A673 (cell line): Measurements from ENCODE around the gene PTPN22.

Experiments used
- EZH2 ChIP-seq: fragments of 200-600 bp; sonication (generic); IDR thresholded peaks from 2 replicates; pipeline ENCODE4 v1.6.1; 2017; ENCODE audit warnings: borderline replicate concordance, low read depth, mild to moderate bottlenecking, mixed read lengths, antibody characterized with exemption, low read length; ENCODE audit not compliant: poor library complexity, severe bottlenecking
- TF ChIP-seq, protein P1 (sequence below): fragments of 300-800, 200-600 bp; sonication (generic); conservative IDR thresholded peaks from 2 replicates; pipeline ENCODE4 v1.5.1; 2017; ENCODE audit warnings: low read depth, mild to moderate bottlenecking, antibody characterized with exemption, low read length, moderate library complexity, mixed read lengths

DNA sequence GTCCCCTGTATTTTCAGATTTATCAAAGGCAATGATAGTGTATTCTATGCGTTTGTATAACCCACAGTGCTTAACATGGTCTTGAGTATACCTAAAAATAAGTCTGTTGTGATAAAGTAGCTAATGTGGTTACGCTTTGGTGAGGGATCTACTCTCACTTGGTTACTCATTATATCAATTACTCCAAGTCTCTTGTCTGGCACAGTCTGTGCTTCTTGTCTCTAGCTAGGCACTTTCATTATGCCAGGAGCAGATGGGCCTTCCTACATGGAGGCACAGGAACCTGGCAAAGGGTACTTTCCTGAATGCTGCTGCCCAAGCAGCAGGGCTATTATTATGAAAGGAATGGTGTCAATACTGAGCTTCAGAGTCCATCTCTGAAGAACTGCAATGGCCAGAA, 4.2 kb upstream of the PTPN22 start:
- TF ChIP-seq EZH2, result no peak
- TF ChIP-seq, protein P1, sequence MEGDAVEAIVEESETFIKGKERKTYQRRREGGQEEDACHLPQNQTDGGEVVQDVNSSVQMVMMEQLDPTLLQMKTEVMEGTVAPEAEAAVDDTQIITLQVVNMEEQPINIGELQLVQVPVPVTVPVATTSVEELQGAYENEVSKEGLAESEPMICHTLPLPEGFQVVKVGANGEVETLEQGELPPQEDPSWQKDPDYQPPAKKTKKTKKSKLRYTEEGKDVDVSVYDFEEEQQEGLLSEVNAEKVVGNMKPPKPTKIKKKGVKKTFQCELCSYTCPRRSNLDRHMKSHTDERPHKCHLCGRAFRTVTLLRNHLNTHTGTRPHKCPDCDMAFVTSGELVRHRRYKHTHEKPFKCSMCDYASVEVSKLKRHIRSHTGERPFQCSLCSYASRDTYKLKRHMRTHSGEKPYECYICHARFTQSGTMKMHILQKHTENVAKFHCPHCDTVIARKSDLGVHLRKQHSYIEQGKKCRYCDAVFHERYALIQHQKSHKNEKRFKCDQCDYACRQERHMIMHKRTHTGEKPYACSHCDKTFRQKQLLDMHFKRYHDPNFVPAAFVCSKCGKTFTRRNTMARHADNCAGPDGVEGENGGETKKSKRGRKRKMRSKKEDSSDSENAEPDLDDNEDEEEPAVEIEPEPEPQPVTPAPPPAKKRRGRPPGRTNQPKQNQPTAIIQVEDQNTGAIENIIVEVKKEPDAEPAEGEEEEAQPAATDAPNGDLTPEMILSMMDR, result no peak
